HepG2 (cell line): ENCODE data around the gene SLC17A9. TPM values are rescaled to one million over a fixed set of nuclear protein-coding genes. Genes with fewer than 3 reads are reported as not detected.

ENCODE experiments used
- DZIP1 ChIP-seq: sonication (generic); formaldehyde crosslinking; IDR thresholded peaks from 2 replicates; pipeline ENCODE4 v1.5.0; 2020; ENCODE audit warnings: mild to moderate bottlenecking, missing genetic modification reagents
- EEA1 ChIP-seq: sonication (generic); formaldehyde crosslinking; IDR thresholded peaks from 2 replicates; pipeline ENCODE4 v1.5.1; 2020; ENCODE audit warnings: mild to moderate bottlenecking, missing genetic modification reagents, borderline replicate concordance
- GATAD2A ChIP-seq: IDR thresholded peaks from 2 replicates; pipeline ENCODE4 v1.6.1; 2016
- HHEX ChIP-seq: IDR thresholded peaks from 2 replicates; pipeline ENCODE4 v1.6.1; 2016; ENCODE audit warnings: control low read depth
- KIAA2018 ChIP-seq: sonication (generic); formaldehyde crosslinking; IDR thresholded peaks from 2 replicates; pipeline ENCODE4 v1.5.0; 2020; ENCODE audit warnings: mild to moderate bottlenecking, missing genetic modification reagents, borderline replicate concordance
- REL ChIP-seq: sonication (generic); formaldehyde crosslinking; conservative IDR thresholded peaks from 2 replicates; pipeline ENCODE4 v1.8.0; 2022; ENCODE audit warnings: mild to moderate bottlenecking, missing genetic modification reagents, moderate library complexity
- SRY ChIP-seq: sonication (generic); formaldehyde crosslinking; IDR thresholded peaks from 2 replicates; pipeline ENCODE4 v1.8.0; 2022; ENCODE audit warnings: mild to moderate bottlenecking, missing genetic modification reagents
- TERF1 ChIP-seq: sonication (generic); formaldehyde crosslinking; IDR thresholded peaks from 2 replicates; pipeline ENCODE4 v1.8.0; 2022; ENCODE audit warnings: mild to moderate bottlenecking, missing genetic modification reagents, moderate library complexity
- ZFP36L2 ChIP-seq: sonication (generic); formaldehyde crosslinking; IDR thresholded peaks from 2 replicates; pipeline ENCODE4 v1.4.0; 2020; ENCODE audit warnings: missing genetic modification reagents
- ZNF207 ChIP-seq: fragments of 450-650 bp; IDR thresholded peaks from 2 replicates; pipeline ENCODE4 v1.6.1; 2016; ENCODE audit warnings: antibody characterized with exemption, borderline replicate concordance
- ZNF644 ChIP-seq: IDR thresholded peaks from 2 replicates; pipeline ENCODE4 v1.6.1; 2016; ENCODE audit warnings: low read depth
- ZNF652 ChIP-seq: IDR thresholded peaks from 2 replicates; pipeline ENCODE4 v1.6.1; 2016; ENCODE audit warnings: low read depth, borderline replicate concordance
- ZNF770 ChIP-seq: sonication (generic); formaldehyde crosslinking; IDR thresholded peaks from 2 replicates; pipeline ENCODE4 v1.5.0; 2020; ENCODE audit warnings: mild to moderate bottlenecking, missing genetic modification reagents
- ZNF83 ChIP-seq: sonication (generic); formaldehyde crosslinking; IDR thresholded peaks from 2 replicates; pipeline ENCODE4 v1.4.0; 2020; ENCODE audit warnings: missing genetic modification reagents, mild to moderate bottlenecking, borderline replicate concordance
- polyA plus RNA-seq, 8 experiments: library from polyadenylated mRNA; depleted of rRNA in 3 of 8; stranded (reverse) in 7 of 8; unstranded in 1 of 8; fragments of >200 nt; fragmentation: Illumina TruSeq in 4 of 8; extraction: Trizol in 4 of 8; gene quantifications; 2 replicates each; pipeline versions ENCODE4 v1.2.1 to v1.2.3, GENCODE V29; 2011 to 2016; ENCODE audit warnings: low read depth in 4 of 8, missing spikeins in 1 of 8, mixed read lengths in 1 of 8; ENCODE audit not compliant: insufficient read depth in 1 of 8
- total RNA-seq, 5 experiments: library from RNA; depleted of rRNA; stranded (reverse); fragments of >200 nt; fragmentation: Illumina TruSeq; extraction: Trizol; gene quantifications; 2 replicates each; pipeline ENCODE4 v1.2.3, GENCODE V29; 2016; ENCODE audit warnings: low read depth in 1 of 5

Gene SLC17A9
- total and polyA plus RNA-seq, 2 of the 13 experiments (the other 11 are each of a cell fraction or from before 2014, with no cell fraction given), result 110 to 191 TPM

- TF ChIP-seq ZNF770 (CRISPR knock-in tag) (peak; percentile 55), DZIP1 (CRISPR knock-in tag) (0 out of 2 replicates have a peak, but pooled peaks have one; percentile 25), REL (0 out of 2 replicates have a peak, but pooled peaks have one; percentile 41), GATAD2A (CRISPR knock-in tag) (no peak), HHEX (no peak), ZNF207 (no peak), ZNF652 (CRISPR knock-in tag) (no peak), EEA1 (CRISPR knock-in tag) (peak; percentile 44), TERF1 (CRISPR knock-in tag) (no peak), SRY (CRISPR knock-in tag) (peak; percentile 72; the same call in 1 of the 2 replicates), ZFP36L2 (CRISPR knock-in tag) (no peak; the same call in 1 of the 2 replicates), KIAA2018 (CRISPR knock-in tag) (0 out of 2 replicates have a peak, but pooled peaks have one; percentile 2), ZNF644 (CRISPR knock-in tag) (no peak), ZNF83 (CRISPR knock-in tag) (peak; percentile 78; the same call in 1 of the 2 replicates)
Measured at GRCh38 chr20:62970307-62971210, 18.1 kb downstream of the SLC17A9 start (continued).
